HepG2 (cell line): Measurements from ENCODE around the gene FGFR3. TPM values are rescaled to one million over a fixed set of nuclear protein-coding genes. Genes with fewer than 3 reads are reported as not detected.
A peak's percentile ranks its signal among the peaks of the same experiment; 100 is the strongest.

Experiments
- HMGXB4 ChIP-seq, 2 experiments: sonication (generic) in 1 of 2; formaldehyde crosslinking in 1 of 2; IDR thresholded peaks; 2 replicates each; pipeline versions ENCODE4 v1.4.0 to v1.6.1; 2018 to 2020; ENCODE audit warnings: missing genetic modification reagents in 2 of 2, borderline replicate concordance in 1 of 2, low read depth in 1 of 2, mild to moderate bottlenecking in 1 of 2, missing biosample characterization in 1 of 2
- HNF4G ChIP-seq, 2 experiments: sonication (generic) in 1 of 2; formaldehyde crosslinking in 1 of 2; IDR thresholded peaks; 2 replicates each; pipeline versions ENCODE4 v1.4.0 to v1.6.1; 2011 to 2020; ENCODE audit warnings: borderline replicate concordance in 2 of 2, low read depth in 2 of 2, mild to moderate bottlenecking in 2 of 2, low read length in 1 of 2, missing genetic modification reagents in 1 of 2, moderate library complexity in 1 of 2
- HNRNPUL1 ChIP-seq: fragments of 200-400 bp; formaldehyde crosslinking; IDR thresholded peaks from 2 replicates; pipeline ENCODE4 v1.6.1; 2017; ENCODE audit warnings: low read depth, mild to moderate bottlenecking, low read length, moderate library complexity
- NCOR1 ChIP-seq: fragments of 200-600 bp; sonication (generic); IDR thresholded peaks from 2 replicates; pipeline ENCODE4 v1.7.0; 2017; ENCODE audit warnings: antibody characterized with exemption, low read length, borderline replicate concordance
- NPAS2 ChIP-seq: sonication (generic); formaldehyde crosslinking; IDR thresholded peaks from 2 replicates; pipeline ENCODE4 v1.8.0; 2022; ENCODE audit warnings: mild to moderate bottlenecking, missing genetic modification reagents, borderline replicate concordance
- PAF1 ChIP-seq: IDR thresholded peaks from 2 replicates; pipeline ENCODE4 v1.6.1; 2016; ENCODE audit warnings: missing genetic modification reagents, missing compliant biosample characterization
- SOX6 ChIP-seq, 2 experiments: fragments of 450-650 bp in 1 of 2; sonication (generic) in 1 of 2; formaldehyde crosslinking in 1 of 2; IDR thresholded peaks; 2 replicates each; pipeline versions ENCODE4 v1.4.0 to v1.6.1; 2017 to 2020; ENCODE audit warnings: antibody characterized with exemption in 1 of 2, mild to moderate bottlenecking in 1 of 2, missing genetic modification reagents in 1 of 2
- ZNF614 ChIP-seq: IDR thresholded peaks from 2 replicates; pipeline ENCODE4 v1.6.1; 2018; ENCODE audit warnings: missing biosample characterization, missing genetic modification reagents, inconsistent platforms, borderline replicate concordance
- ZNF629 ChIP-seq: sonication (generic); formaldehyde crosslinking; conservative IDR thresholded peaks from 2 replicates; pipeline ENCODE4 v1.5.0; 2020; ENCODE audit warnings: missing genetic modification reagents
- ZNF674 ChIP-seq: sonication (generic); formaldehyde crosslinking; IDR thresholded peaks from 2 replicates; pipeline ENCODE4 v1.5.0; 2020; ENCODE audit warnings: low read depth, mild to moderate bottlenecking, missing genetic modification reagents
- ZNF839 ChIP-seq: sonication (generic); formaldehyde crosslinking; IDR thresholded peaks from 2 replicates; pipeline ENCODE4 v1.4.0; 2020; ENCODE audit warnings: missing genetic modification reagents, mild to moderate bottlenecking, borderline replicate concordance
- polyA plus RNA-seq, 8 experiments: library from polyadenylated mRNA; depleted of rRNA in 3 of 8; stranded (reverse) in 7 of 8; unstranded in 1 of 8; fragments of >200 nt; fragmentation: Illumina TruSeq in 4 of 8; extraction: Trizol in 4 of 8; gene quantifications; 2 replicates each; pipeline versions ENCODE4 v1.2.1 to v1.2.3, GENCODE V29; 2011 to 2016; ENCODE audit warnings: low read depth in 4 of 8, missing spikeins in 1 of 8, mixed read lengths in 1 of 8; ENCODE audit not compliant: insufficient read depth in 1 of 8
- total RNA-seq, 5 experiments: library from RNA; depleted of rRNA; stranded (reverse); fragments of >200 nt; fragmentation: Illumina TruSeq; extraction: Trizol; gene quantifications; 2 replicates each; pipeline ENCODE4 v1.2.3, GENCODE V29; 2016; ENCODE audit warnings: low read depth in 1 of 5
- TF ChIP-seq, protein P1 (sequence below): sonication (generic); formaldehyde crosslinking; IDR thresholded peaks from 2 replicates; pipeline ENCODE4 v1.4.0; 2020; ENCODE audit warnings: missing genetic modification reagents
- TF ChIP-seq, protein P2 (sequence below): sonication (generic); formaldehyde crosslinking; IDR thresholded peaks from 2 replicates; pipeline ENCODE4 v1.4.0; 2020; ENCODE audit warnings: missing genetic modification reagents, mild to moderate bottlenecking, borderline replicate concordance
- TF ChIP-seq, protein P3 (sequence below): sonication (generic); formaldehyde crosslinking; IDR thresholded peaks from 2 replicates; pipeline ENCODE4 v1.4.0; 2020; ENCODE audit warnings: missing genetic modification reagents
- TF ChIP-seq, protein P4 (sequence below): sonication (generic); formaldehyde crosslinking; IDR thresholded peaks from 2 replicates; pipeline ENCODE4 v1.5.1; 2020; ENCODE audit warnings: mild to moderate bottlenecking, missing genetic modification reagents, moderate library complexity

The FGFR3 gene
- total and polyA plus RNA-seq, 2 of the 13 experiments (the other 11 are each of a cell fraction or from before 2014, with no cell fraction given) = 103 to 109 TPM

DNA sequence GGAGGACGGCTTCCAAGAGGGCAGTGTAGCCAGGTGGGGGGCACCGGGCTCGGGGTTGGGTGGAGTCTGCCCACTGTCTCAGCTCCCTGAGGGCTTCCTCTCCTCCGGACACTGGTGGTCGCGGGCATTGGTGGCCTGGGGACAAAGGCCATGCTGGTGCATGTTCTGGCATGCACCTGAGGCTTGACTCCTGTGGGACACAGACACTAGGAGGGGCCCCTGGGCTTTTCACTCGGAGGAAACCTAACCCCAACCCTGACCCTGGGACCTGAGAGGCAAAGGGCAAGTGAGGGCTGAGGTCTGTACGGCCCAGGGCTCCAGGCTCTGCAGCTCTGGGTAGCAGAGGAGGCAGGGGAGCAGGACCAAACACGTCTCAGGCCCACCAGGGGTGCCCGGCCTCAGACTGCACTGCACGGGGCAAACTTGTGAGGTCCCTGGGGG is 22.3 kb upstream of the FGFR3 start (continued):
- peak; percentile 94 for TF ChIP-seq HNF4G (IDR thresholded peaks at IDR 0.05; ENCODE audit: borderline replicate concordance, low read depth, low read length)
- TF ChIP-seq HNF4G (CRISPR knock-in tag; IDR thresholded peaks at IDR 0.05; ENCODE audit: borderline replicate concordance, low read depth) = peak; percentile 56; the same call in 1 of the 2 replicates
- TF ChIP-seq, protein P1, sequence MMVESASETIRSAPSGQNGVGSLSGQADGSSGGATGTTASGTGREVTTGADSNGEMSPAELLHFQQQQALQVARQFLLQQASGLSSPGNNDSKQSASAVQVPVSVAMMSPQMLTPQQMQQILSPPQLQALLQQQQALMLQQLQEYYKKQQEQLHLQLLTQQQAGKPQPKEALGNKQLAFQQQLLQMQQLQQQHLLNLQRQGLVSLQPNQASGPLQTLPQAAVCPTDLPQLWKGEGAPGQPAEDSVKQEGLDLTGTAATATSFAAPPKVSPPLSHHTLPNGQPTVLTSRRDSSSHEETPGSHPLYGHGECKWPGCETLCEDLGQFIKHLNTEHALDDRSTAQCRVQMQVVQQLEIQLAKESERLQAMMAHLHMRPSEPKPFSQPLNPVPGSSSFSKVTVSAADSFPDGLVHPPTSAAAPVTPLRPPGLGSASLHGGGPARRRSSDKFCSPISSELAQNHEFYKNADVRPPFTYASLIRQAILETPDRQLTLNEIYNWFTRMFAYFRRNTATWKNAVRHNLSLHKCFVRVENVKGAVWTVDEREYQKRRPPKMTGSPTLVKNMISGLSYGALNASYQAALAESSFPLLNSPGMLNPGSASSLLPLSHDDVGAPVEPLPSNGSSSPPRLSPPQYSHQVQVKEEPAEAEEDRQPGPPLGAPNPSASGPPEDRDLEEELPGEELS (CRISPR knock-in tag) = no peak
- TF ChIP-seq, protein P2, sequence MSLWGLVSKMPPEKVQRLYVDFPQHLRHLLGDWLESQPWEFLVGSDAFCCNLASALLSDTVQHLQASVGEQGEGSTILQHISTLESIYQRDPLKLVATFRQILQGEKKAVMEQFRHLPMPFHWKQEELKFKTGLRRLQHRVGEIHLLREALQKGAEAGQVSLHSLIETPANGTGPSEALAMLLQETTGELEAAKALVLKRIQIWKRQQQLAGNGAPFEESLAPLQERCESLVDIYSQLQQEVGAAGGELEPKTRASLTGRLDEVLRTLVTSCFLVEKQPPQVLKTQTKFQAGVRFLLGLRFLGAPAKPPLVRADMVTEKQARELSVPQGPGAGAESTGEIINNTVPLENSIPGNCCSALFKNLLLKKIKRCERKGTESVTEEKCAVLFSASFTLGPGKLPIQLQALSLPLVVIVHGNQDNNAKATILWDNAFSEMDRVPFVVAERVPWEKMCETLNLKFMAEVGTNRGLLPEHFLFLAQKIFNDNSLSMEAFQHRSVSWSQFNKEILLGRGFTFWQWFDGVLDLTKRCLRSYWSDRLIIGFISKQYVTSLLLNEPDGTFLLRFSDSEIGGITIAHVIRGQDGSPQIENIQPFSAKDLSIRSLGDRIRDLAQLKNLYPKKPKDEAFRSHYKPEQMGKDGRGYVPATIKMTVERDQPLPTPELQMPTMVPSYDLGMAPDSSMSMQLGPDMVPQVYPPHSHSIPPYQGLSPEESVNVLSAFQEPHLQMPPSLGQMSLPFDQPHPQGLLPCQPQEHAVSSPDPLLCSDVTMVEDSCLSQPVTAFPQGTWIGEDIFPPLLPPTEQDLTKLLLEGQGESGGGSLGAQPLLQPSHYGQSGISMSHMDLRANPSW (CRISPR knock-in tag) = no peak
- TF ChIP-seq, protein P3, sequence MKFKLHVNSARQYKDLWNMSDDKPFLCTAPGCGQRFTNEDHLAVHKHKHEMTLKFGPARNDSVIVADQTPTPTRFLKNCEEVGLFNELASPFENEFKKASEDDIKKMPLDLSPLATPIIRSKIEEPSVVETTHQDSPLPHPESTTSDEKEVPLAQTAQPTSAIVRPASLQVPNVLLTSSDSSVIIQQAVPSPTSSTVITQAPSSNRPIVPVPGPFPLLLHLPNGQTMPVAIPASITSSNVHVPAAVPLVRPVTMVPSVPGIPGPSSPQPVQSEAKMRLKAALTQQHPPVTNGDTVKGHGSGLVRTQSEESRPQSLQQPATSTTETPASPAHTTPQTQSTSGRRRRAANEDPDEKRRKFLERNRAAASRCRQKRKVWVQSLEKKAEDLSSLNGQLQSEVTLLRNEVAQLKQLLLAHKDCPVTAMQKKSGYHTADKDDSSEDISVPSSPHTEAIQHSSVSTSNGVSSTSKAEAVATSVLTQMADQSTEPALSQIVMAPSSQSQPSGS (CRISPR knock-in tag) = no peak
- 0 out of 2 replicates have a peak, but pooled peaks have one; percentile 11 for TF ChIP-seq ZNF614
- TF ChIP-seq, protein P4, sequence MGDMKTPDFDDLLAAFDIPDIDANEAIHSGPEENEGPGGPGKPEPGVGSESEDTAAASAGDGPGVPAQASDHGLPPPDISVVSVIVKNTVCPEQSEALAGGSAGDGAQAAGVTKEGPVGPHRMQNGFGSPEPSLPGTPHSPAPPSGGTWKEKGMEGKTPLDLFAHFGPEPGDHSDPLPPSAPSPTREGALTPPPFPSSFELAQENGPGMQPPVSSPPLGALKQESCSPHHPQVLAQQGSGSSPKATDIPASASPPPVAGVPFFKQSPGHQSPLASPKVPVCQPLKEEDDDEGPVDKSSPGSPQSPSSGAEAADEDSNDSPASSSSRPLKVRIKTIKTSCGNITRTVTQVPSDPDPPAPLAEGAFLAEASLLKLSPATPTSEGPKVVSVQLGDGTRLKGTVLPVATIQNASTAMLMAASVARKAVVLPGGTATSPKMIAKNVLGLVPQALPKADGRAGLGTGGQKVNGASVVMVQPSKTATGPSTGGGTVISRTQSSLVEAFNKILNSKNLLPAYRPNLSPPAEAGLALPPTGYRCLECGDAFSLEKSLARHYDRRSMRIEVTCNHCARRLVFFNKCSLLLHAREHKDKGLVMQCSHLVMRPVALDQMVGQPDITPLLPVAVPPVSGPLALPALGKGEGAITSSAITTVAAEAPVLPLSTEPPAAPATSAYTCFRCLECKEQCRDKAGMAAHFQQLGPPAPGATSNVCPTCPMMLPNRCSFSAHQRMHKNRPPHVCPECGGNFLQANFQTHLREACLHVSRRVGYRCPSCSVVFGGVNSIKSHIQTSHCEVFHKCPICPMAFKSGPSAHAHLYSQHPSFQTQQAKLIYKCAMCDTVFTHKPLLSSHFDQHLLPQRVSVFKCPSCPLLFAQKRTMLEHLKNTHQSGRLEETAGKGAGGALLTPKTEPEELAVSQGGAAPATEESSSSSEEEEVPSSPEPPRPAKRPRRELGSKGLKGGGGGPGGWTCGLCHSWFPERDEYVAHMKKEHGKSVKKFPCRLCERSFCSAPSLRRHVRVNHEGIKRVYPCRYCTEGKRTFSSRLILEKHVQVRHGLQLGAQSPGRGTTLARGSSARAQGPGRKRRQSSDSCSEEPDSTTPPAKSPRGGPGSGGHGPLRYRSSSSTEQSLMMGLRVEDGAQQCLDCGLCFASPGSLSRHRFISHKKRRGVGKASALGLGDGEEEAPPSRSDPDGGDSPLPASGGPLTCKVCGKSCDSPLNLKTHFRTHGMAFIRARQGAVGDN (CRISPR knock-in tag) = peak; percentile 83
- no peak for TF ChIP-seq PAF1 (CRISPR knock-in tag)
- TF ChIP-seq NCOR1 = peak; percentile 65; the same call in 1 of the 2 replicates
- no peak for TF ChIP-seq ZNF839
- TF ChIP-seq SOX6 (IDR thresholded peaks at IDR 0.05) = no peak
- TF ChIP-seq SOX6 (CRISPR knock-in tag; IDR thresholded peaks at IDR 0.05) = peak; percentile 45; the same call in 1 of the 2 replicates
- no peak for TF ChIP-seq HMGXB4 (CRISPR knock-in tag; IDR thresholded peaks at IDR 0.05; ENCODE audit: borderline replicate concordance in 1 of 2, low read depth in 1 of 2)
- 0 out of 2 replicates have a peak, but pooled peaks have one; percentile 40 for TF ChIP-seq ZNF629 (CRISPR knock-in tag)
- no peak for TF ChIP-seq NPAS2 (CRISPR knock-in tag)
- no peak for TF ChIP-seq HNRNPUL1
- no peak for TF ChIP-seq ZNF674 (CRISPR knock-in tag)
